HG02970 (cell line): ENCODE results near the gene THPO.

Source experiments
- ATAC-seq: cut with Tn5 transposase; IDR thresholded peaks from one replicate; pipeline ENCODE4 v1.9.1; 2021; ENCODE audit warnings: mild to moderate bottlenecking, moderate library complexity, moderate number of reproducible peaks; ENCODE audit not compliant: unreplicated experiment, low FRiP score

Gene THPO

GRCh38 chr3:184377882-184378445 lies at the start of gene THPO:
TSS of gene THPO (minus strand) at chr3:184378207. CDS start at chr3:184376259, 1,948 bp downstream.
- ATAC-seq, result no peak

- ATAC-seq, result no peak
Measured at GRCh38 chr3:184426691-184427141, 48.7 kb upstream of the THPO start.

- no peak for ATAC-seq
Measured at GRCh38 chr3:184423561-184423960, 45.6 kb upstream of the THPO start.

GRCh38 chr3:184419171-184419570 lies 41.2 kb upstream of the THPO start:
- no peak for ATAC-seq

- no peak for ATAC-seq
Measured at GRCh38 chr3:184417619-184418327, 39.8 kb upstream of the THPO start.

GRCh38 chr3:184415203-184415490 lies 37.1 kb upstream of the THPO start:
- no peak for ATAC-seq

- no peak for ATAC-seq
Measured at GRCh38 chr3:184414418-184415202, 36.6 kb upstream of the THPO start.

- no peak for ATAC-seq
Measured at GRCh38 chr3:184409946-184410500, 32.0 kb upstream of the THPO start.

GRCh38 chr3:184409331-184409926 lies 31.4 kb upstream of the THPO start:
- ATAC-seq, result no peak

- ATAC-seq, result no peak
Measured at GRCh38 chr3:184405075-184406030, 27.3 kb upstream of the THPO start.

- no peak for ATAC-seq
Measured at GRCh38 chr3:184399410-184399809, 21.4 kb upstream of the THPO start.

GRCh38 chr3:184395320-184395660 lies 17.3 kb upstream of the THPO start:
- ATAC-seq, result no peak

- ATAC-seq, result no peak
Measured at GRCh38 chr3:184391266-184391665, 13.3 kb upstream of the THPO start.

- no peak for ATAC-seq
Measured at GRCh38 chr3:184389935-184390528, 12.0 kb upstream of the THPO start.

GRCh38 chr3:184389384-184389783 lies 11.4 kb upstream of the THPO start:
- ATAC-seq, result no peak

GRCh38 chr3:184388936-184389230 lies 10.9 kb upstream of the THPO start:
- no peak for ATAC-seq

GRCh38 chr3:184388164-184388935 lies 10.3 kb upstream of the THPO start:
- ATAC-seq, result no peak

GRCh38 chr3:184387174-184387714 lies 9.2 kb upstream of the THPO start:
- ATAC-seq, result no peak
